Cortex of kidney (tissue), 1 donor: ENCODE measurements around the gene PLXNB1.
"Not testable (repeated sequence)": the region's sequence is repeated elsewhere in the genome, so short reads cannot be mapped to it uniquely, and the experiment has no call there.

ENCODE experiments used
- DNase-seq: peaks from one replicate; lab custom pipeline; 2025; lab: John Stamatoyannopoulos, UW

Gene PLXNB1, protein sequence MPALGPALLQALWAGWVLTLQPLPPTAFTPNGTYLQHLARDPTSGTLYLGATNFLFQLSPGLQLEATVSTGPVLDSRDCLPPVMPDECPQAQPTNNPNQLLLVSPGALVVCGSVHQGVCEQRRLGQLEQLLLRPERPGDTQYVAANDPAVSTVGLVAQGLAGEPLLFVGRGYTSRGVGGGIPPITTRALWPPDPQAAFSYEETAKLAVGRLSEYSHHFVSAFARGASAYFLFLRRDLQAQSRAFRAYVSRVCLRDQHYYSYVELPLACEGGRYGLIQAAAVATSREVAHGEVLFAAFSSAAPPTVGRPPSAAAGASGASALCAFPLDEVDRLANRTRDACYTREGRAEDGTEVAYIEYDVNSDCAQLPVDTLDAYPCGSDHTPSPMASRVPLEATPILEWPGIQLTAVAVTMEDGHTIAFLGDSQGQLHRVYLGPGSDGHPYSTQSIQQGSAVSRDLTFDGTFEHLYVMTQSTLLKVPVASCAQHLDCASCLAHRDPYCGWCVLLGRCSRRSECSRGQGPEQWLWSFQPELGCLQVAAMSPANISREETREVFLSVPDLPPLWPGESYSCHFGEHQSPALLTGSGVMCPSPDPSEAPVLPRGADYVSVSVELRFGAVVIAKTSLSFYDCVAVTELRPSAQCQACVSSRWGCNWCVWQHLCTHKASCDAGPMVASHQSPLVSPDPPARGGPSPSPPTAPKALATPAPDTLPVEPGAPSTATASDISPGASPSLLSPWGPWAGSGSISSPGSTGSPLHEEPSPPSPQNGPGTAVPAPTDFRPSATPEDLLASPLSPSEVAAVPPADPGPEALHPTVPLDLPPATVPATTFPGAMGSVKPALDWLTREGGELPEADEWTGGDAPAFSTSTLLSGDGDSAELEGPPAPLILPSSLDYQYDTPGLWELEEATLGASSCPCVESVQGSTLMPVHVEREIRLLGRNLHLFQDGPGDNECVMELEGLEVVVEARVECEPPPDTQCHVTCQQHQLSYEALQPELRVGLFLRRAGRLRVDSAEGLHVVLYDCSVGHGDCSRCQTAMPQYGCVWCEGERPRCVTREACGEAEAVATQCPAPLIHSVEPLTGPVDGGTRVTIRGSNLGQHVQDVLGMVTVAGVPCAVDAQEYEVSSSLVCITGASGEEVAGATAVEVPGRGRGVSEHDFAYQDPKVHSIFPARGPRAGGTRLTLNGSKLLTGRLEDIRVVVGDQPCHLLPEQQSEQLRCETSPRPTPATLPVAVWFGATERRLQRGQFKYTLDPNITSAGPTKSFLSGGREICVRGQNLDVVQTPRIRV (N-terminal part only)

DNA sequence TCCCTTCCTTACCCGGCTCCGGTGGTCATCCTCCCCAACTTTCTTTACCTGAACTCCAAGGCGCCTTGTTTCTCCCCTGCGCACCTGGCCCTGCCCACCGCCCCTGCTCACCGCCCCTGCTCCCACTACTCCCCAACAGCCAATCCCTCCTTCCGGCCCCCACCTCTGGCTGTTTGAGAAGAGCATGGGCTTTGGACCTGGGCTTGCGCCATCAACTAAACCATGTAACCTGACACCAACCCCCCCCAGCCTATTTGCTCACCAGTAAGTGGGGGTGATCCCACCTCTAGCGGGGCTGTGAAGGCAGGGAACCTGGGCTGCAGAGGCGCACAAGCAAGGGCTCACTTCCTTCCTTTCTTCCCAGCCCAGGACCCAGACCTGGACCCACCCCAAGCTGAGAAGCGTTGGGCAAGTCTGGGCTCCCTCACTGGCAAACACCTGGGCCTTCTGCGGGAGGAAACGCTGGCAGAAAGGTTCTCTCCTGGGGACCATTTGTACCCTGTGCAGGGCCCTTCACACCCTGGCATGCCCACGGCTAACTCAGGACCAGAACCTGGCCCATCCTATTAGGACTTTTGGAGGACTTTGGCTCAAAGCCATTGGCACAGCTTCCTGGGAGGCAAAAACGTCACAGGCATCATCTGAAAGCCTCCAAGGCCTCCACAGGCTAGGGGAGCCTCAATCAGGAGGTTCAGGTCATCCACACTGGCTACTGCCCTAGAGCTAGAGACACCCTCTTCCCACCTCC, at the start of gene PLXNB1:
Gene PLXNB1 (minus strand): TSS at position 127 of the 748 bp plus-strand sequence. CDS start 5,475 bp downstream, outside the sequence.
- DNase-seq = no peak

DNA sequence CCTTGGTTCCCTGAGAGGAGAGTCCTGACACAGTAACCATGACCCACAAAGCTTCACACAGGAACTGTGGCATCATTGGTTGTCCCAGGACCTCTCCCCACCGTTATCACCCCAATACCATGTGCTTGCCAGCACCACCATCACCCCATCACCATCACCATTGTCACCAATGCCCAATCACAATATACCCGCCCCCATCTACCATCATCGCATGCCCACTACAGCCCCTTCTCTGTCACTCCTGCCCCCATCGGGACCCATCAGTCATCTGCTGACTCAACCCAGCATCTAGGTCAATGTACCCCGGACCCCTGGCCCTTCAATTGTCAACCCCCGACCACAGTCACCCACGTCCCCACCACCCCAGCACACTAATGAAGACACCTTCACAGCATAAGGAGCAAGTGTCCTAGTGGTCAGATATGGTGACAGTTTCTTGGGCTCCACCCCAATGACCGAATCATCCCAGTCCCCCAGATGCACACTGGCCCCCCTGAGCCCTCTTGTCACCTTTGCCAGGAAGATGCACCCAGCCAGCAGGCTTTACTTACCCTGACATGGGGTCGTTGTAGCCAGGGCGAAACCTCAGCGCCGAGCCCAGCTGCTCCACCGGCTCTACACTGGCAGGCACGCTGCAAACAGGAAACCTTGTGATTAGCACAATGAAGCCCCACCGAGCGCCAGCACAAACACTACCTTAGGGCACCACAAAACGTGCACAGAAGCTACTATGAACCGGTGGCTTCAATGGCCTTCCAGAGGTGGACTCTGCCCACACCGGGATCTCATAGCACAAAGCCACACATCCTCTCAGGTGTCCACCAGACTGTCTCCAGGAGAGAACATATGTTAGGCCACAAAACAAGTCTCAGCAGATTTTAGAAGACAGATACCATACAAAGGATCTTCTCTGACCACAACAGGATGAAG, 49.0 kb upstream of the PLXNB1 start:
- DNase-seq = no peak

DNA sequence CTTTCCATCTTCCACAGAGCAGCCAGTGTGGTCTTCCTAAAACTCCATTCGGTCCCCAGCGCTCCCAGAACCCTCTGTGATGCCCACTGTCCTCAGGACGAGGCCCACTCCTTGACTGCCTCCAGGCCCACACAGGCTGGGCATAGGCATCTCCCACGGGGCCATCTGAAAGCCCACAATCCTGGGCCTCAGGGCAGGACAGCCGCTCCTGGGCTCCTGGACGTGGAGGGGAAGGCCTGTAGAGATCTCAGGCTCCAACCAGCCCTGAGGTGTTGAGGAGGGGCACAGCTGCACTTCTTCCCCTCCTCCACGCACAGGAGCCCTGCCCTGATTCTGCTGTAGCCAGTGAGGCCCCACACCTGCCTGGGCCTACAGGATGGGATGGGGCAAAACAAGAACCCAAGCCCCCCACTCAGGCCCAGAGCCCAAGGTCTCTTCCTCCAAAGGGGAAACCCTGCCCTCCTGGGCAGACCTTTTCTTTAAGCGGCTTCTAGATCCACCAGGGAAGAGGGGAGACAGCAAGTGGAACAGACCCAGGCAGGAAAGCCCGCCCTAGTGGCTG, 48.2 kb upstream of the PLXNB1 start:
- no peak for DNase-seq

DNA sequence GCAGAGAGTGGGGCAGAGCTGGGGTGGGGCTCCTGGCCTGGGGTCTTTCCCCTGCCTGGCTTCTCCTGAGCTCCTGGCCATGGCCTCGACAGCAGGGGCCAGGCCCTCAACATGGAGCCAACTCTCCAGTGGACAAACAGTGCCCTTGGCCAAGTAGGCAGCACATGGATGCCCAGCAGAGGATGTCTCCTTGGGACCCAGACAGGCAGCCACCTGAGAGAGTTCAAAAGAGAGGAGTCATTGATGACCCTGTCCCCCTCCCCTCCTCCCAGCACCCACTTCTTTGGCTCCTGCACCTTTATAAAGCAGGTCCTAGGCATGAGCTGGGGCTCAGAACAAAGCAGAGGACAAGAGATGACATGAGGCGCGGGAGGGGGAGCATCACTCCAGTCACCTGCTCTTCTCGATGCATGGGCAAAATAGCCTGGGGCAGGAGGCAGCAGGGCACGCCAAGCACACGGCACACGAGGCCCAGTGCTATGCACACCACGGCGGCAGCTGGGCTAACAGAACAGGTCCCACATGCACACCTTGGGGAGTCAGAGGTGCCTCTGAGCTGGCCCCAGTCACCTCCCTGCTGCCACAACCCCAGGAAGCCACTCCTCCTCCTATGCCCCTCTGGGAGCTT, 46.7 kb upstream of the PLXNB1 start:
- DNase-seq = no peak

DNA sequence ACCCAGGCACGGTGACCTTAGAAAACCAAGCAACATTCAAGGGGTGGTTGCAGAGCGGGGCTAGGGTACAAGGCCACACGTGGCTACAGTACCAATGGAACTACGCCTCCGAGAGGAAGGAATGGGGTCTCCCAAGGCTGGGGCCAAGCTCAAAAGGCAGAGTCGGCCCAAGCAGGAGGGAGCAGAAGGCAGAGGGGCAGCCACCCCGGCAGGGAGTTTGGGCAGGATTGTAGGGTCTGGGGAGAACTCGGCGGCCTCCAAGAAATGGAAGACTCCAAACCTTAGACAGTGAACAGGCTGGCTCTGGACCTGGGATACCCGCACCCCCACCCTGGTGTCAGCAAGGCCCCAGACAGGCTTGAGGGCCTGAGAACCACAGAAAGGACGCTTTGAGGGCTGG, 45.3 kb upstream of the PLXNB1 start:
- DNase-seq = no peak

DNA sequence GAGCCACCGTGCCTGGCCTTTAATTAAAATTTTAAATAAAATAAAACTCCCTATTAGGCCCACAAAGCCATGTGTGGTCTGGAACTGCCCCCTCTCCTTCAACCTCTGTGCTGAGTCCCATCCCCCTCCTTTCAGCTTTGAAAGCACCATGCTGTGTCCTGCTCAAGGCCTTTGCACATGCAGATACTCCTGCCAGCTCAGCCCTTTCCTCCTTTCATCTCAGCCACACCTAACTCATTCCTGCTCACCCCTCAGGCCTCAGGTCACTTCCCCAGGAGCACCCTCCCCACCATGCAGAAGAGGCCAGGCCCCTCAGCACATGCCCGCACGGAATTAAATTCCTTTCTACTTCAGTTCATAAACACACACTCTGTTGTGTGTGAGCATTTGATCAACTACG, 44.7 kb upstream of the PLXNB1 start:
- no peak for DNase-seq

DNA sequence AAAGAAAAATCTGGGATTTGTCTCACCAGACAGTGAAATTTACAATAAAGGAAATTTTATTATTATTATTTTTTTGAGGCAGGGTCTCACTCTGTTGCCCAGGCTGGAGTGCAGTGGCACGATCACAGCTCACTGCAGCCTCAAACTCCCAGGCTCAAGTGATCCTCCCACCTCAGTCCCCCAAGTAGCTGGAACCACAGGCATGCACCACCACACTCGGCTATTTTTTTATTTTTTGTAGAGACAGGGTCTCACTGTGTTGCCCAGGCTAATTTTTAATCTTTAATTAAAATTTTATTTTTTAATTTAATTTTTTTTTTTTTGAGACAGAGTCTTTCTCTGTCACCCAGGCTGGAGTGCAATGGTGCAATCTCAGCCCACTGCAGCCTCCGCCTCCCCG, 44.1 kb upstream of the PLXNB1 start:
- DNase-seq = not testable (repeated sequence)

DNA sequence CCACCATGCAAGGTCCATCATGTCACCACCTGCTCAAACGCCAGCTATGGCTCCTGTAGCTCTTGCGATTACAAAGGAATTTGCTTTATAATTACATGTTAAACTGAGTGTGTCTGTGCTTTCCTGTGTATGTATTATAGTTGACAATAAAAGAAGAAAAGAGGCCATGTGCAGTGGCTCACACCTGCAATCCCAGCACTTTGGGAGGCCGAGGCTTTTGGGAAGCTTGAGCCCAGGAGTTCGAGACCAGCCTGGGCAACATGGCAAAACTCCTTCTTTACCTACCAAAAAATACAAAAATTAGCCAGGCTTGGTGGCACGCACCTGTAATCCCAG, 43.7 kb upstream of the PLXNB1 start:
- DNase-seq = no peak

DNA sequence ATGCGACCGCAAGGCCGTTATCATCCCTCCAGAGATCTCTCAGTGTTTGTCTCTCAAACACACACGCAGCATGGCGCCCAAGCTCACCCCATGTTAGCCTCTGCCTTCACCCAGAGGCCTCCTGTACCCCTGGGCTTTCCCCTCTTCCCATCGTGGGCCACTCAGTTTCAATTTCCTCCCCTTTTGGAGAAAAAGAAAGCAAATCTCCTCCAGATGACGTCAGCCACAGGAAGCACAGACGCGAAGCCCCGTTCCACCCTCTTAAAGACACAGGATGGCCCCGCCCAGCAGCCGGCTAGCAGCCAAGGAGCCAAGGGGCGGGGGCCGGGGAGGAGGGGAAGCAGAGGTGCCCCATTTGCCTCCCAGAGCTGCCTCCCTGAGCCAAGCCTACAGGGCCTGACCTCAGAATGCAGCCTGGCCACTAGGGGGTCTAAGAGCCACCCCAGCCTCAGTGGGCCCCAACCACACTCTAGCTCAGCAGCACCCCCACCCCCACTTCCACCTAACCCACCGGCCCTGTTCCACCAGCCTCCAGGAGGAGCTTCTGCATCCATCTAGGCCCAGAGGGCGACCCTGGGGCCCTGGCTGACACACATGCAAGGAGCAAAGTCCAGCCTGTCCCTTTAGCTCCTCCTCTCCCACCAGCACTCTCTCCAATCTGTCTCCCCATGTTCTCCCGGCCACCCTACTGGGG, 43.2 kb upstream of the PLXNB1 start:
- no peak for DNase-seq

DNA sequence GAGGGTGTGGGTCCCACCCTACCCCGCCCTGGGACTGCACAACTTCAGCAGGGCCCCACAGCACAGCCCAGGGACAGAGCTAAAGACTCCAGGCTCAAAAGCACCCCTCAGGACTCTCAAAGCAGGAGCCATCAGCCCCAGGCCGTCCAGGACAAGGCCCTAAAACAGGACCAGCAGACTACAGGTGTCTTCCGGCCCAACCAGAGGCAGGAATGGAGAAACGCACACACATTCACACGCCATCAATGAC, 42.7 kb upstream of the PLXNB1 start:
- no peak for DNase-seq

DNA sequence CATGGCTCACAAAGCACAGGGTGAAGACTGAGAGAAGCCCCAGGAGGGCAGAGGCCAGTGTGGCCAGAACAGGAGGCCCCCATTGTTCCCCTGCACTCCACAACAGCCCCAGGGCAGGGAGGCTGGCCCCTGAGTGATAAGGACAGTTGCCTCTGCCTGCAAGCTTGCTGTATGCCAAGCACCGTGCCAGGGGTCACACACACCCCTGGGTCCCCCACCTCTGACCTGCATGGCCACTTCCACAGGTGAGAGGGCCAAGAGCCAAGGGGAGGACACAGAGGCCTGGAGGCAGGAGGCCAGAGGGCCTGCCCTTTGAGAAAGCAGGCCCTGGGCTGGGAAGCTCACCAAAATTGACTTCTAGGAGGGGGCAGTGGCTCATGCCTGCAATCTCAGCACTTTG, 40.4 kb upstream of the PLXNB1 start:
- DNase-seq = no peak

DNA sequence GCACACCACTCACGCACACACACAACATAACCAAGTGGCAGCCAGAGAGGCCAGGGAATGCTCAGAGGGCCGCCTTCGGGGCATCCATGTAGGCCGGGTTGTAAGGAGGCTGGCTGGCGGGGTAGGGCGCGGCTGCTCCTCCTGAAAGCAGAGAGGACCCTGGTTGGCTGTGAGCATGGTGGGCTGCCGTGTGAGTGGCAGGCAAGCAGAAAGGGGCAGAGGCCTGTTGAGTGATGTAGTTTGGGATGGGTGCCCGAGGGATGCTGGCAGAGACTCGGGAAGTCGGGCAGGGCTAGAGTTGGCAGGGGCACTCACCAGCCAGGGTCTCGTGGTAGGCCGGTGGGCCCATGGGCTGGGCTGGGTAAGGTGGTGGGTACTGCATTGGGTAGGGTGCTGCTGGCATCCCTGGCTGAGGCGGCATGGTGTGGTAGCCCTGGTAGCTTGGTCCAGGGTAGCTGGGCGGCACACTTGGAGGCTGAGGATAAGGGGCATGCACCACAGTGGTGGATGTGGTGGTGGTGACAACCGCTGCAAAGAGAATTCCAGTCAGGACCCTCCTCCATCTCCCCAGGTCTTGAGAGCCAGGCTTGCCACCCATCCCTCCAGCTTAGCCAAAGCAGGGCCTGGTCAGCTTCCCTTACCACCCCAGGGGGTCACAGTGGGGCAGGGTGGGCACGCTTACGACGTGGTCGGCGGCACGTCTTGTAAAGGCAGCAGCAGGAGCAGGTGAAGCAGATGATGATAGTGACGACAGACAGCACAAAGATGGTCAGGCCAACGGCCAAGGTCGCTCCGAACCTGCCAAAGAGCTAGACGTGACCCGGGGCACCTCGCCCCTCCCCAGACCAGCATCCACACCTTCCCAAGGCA, 39.4 kb upstream of the PLXNB1 start:
- no peak for DNase-seq

DNA sequence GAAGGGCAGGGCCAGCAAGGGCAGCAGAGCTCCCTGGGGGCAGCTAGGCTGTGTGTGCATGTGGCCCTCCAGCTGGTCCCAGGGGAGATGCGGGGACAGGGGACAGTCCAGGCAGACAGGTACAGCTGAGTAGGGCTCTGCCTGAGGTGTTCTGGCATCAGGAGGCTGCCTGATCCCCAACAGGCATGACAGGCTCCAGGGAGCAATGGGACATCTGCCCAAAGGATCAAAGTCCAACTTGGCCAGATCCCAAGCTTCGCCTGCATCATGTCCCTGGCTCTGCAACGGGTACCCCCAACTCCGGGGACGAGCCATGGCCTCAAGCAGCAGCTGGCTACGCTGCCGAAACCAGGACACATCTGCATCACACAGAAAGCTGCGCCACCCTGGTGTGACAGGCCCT, 38.4 kb upstream of the PLXNB1 start:
- no peak for DNase-seq

DNA sequence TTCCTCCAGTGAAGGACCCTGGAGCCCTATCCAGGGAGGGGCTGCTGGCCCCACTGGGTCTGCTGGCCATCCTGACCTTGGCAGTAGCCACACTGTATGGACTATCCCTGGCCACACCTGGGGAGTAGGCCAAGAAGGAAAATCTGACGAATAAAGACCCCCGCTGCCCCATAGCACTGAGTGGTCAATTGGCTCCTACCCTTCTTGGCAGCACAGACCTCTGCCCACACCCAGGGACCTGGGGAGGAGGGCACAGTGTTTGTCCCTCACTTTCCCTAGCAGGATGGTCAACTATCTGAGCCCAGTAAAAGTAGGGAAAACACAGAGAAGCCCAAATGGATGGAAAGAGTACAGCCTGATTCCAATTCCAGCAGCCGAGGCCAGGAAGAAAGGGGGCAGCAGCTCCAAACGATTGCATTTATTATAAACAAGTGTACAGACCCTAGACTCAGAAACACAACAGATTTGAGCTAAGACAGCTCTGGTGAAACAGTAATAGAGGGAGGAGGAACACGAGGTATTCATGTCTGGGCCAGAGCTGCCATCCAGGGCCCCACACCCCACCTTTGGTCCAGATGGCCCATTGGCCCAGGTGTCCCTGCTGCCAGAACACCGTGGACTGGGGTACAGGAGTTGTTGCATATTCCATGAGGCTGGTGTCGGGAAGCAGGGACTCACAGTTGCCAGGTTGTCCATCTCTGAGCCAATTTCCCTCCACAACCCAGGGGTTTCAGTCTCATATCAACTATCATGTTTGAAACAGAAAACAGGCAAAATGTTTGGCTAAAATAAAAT, 37.8 kb upstream of the PLXNB1 start:
- no peak for DNase-seq

DNA sequence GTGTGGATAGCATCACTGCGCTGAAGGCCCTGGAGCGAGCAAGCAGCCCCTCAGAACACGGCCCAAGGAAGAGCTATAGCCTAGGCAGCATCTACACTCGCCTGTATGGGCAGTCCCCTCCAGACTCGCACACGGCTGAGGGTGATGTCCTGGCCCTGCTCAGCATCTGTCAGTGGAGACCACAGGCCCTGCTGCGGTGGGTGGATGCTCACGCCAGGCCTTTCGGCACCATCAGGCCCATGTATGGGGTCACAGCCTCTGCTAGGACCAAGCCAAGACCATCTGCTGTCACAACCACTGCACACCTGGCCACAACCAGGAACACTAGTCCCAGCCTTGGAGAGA, 37.2 kb upstream of the PLXNB1 start:
- no peak for DNase-seq

DNA sequence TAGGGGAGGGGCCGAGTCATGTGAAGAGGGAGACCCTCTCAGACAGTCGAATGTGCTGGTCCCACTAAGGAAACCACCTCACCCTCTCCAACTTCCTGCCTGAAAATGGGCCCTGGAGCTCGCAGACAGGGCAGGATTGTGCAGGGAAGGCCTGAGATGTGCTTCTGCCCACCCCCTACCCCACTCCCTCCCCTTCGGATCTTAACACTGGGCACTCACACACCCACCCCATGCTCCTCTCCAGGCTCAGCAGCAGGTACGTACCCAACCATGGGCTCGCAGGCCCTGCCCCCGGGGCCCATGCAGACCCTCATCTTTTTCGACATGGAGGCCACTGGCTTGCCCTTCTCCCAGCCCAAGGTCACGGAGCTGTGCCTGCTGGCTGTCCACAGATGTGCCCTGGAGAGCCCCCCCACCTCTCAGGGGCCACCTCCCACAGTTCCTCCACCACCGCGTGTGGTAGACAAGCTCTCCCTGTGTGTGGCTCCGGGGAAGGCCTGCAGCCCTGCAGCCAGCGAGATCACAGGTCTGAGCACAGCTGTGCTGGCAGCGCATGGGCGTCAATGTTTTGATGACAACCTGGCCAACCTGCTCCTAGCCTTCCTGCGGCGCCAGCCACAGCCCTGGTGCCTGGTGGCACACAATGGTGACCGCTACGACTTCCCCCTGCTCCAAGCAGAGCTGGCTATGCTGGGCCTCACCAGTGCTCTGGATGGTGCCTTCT, 36.7 kb upstream of the PLXNB1 start:
- DNase-seq = no peak
